HG02938 (cell line): ENCODE data around the gene PCSK9.
A peak's percentile ranks its signal among the peaks of the same experiment; 100 is the strongest.
"Not testable (repeated sequence)": the region's sequence is repeated elsewhere in the genome, so short reads cannot be mapped to it uniquely, and the experiment has no call there.

Experiments used
- ATAC-seq: cut with Tn5 transposase; IDR thresholded peaks from one replicate; pipeline ENCODE4 v1.9.1; 2021; ENCODE audit warnings: mild to moderate bottlenecking, moderate library complexity; ENCODE audit not compliant: unreplicated experiment

Gene PCSK9

DNA sequence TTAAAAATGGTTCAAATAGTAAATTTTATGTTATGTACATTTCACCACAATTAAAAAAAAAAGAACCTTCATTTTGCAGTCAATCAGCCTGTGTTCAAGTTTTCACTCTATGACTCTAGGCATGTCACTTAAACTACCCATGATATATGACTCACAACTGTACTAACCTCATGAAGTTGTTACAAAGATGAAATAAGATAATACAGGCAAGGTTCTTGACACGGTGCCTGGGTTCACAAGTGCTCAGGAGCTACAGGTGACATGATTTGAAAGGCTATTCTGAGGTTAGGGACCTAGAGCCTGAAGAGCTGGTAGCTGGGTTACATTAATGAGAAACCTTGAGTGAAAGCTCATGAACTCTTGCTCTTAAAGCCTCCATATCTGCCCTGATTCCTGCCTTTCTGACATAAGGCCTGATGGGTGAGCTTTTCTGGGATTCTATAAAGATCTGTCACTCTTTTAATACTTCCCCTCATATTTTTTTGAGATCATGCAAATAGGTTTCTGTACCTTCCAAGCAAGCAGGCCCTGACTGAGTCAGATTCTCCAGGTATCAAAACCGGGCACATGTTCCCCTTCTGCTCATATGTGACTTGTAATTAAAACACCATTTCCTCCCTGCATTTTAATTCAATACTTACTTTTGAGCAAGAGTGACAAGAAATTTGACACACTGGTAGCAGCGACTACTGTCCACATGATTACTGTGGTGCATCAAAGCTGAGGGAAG is 34.0 kb downstream of the PCSK9 start:
- peak; percentile 60 for ATAC-seq

- ATAC-seq, result no peak
These were observed 35.1 kb downstream of the PCSK9 start for GRCh38 chr1:55074455-55074854.

DNA sequence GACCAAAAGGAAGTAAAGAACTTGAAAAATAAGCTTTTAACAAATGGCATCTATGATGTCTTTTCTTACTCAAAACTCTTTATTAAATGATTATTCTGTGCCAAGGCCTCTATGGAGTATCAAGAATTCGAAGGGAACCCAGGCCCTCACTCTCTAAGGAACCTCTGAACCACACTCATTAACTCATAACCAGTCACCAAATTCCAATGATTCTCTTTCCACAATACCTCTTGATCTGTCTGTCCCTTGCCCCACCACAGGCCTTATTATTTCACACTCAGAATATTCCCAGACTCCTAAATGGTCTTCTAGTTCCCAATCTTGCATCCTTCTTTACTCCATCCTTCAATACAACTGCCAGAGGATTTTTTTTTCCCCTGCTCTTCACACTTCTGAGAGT is 37.0 kb downstream of the PCSK9 start:
- ATAC-seq, result no peak

DNA sequence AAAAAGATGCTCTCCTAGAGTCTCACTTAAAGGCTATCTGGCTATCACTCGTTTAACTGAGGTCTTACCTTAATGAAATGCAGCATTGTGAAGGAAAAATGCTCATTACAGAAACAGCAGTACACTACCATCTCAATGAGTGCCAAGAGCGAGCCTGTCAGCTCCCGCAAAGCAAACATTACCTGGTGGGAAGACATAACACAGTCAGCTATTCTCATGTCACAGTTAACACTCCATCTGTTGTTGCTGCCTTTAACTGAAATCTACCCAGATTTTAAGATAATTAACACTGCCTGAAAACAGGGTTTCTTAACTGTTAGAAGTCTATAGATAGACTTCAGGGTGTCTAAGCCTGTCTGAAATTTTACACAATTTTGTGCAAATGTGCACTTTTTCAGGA is 39.1 kb downstream of the PCSK9 start:
- no peak for ATAC-seq

DNA sequence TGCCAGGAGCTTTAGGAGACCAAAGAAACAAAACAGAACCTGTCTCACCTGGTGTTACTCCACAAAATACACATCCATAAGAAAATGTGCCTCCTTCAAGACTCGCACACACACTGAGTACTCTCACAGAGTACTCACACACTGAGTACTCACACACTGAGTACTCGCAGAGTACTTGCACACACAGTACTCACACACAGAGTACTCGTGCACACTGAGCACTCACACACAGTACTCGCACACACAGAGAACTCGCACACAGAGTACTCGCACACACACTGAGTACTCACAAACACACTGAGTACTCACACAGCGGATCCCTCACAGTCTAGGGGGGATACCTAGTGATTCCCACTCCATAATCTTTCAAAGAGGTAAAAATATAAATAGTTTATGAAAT is 40.3 kb downstream of the PCSK9 start:
- ATAC-seq, result no peak

- ATAC-seq, result no peak
These were observed 42.0 kb downstream of the PCSK9 start for GRCh38 chr1:55081188-55081904.

- ATAC-seq, result no peak
These were observed 42.6 kb downstream of the PCSK9 start for GRCh38 chr1:55081905-55082296.

- ATAC-seq, result no peak
These were observed 44.9 kb downstream of the PCSK9 start for GRCh38 chr1:55084257-55084656.

- ATAC-seq, result no peak
These were observed 48.1 kb downstream of the PCSK9 start for GRCh38 chr1:55087439-55087838.

DNA sequence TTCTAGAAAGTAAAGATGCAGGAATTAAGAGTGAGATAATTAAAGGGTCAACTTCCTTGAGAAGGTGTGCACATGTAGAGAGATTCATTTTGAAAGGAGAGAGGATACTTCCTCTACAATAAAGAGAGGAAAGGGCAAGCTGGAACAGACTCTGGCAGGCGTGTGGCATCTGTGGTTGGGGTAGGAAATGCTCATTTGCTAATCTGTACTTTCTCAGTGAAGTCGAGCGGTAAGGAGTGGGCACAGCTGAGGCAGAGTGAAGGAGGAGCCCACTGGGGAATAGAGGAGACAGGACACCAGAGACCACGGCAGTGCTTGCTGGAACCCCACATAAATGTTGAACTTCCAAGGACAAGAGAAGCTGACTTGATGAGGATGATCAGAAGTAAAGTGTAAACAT is 49.1 kb downstream of the PCSK9 start:
- ATAC-seq, result no peak

GRCh38 chr1:55089683-55090082 is 50.3 kb downstream of the PCSK9 start:
- no peak for ATAC-seq

DNA sequence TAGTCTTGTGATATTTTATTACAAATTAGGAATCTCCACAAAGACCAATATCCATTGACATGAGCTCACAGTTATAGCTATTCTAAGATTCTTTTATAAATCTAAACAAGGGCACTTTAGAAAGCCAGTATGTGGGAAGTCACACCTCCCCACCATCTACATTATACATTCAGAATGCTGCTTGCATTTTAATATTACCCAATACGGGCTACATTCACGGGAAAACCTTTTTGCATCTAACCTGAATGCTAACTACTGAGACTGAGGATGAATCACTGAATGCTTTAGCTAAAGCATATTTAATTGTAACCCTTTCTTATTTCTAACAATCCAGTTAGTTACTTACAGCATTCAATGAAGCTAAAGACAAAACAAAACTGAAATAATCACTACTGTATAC is 53.1 kb downstream of the PCSK9 start:
- ATAC-seq, result no peak

- ATAC-seq, result no peak
These were observed 55.7 kb downstream of the PCSK9 start for GRCh38 chr1:55095095-55095494.

GRCh38 chr1:55103891-55104290 is 64.5 kb downstream of the PCSK9 start:
- ATAC-seq, result no peak

DNA sequence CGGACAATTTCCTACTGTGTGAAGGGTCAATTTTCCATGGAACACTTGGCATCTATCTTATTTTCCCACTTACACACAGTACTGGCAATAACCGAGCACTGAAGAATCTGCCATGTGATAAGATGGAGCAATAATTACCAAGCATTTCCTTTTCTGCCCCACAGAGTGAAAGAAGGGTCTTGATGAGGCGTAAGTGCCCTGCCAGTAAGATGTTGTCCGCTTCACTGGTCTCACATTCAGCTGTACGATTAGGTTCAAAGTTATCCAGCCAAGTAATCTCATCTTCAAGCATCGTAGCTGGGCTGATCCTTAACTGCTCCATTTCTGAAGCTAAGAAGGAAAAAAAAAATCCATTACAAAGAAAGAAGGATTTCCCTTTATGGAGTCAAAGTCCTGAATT is 67.8 kb downstream of the PCSK9 start:
- no peak for ATAC-seq

DNA sequence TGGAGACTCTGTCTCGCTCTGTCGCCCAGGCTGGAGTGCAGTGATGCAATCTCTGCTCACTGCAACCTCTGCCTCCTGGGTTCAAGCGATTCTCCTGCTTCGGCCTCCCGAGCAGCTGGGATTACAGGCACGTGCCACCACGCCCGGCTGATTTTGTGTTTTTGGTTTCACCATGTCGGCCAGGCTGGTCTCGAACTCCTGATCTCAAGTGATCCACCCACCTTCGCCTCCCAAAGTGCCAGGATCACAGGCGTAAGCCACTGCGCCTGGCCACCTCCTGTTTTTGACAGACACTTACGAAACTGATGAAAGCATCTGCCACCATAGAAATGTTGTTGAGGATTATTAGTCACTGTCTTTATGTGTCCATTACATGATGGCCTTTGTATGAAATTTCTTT is 69.7 kb downstream of the PCSK9 start:
- not testable (repeated sequence) for ATAC-seq
